ENCODE results near the gene GPR37L1. TPM values are rescaled to one million over a fixed set of nuclear protein-coding genes. Genes with fewer than 3 reads are reported as not detected.

The GPR37L1 gene
- total and polyA plus RNA-seq, 10 of the 15 experiments (the other 5 are each of a cell fraction or from before 2014, with no cell fraction given), result under 0.01 to 0.08 (median 0.02) TPM; not detected in 5

GRCh38 chr1:202124142-202124541 lies 1.4 kb downstream of the GPR37L1 start:
- 63% methylated on average over 7 of the region's 7 CpGs for WGBS (ENCODE audit: insufficient coverage, insufficient replicate concordance, low lambda C conversion rate, missing lambda C conversion rate)
- intact Hi-C loops (cut with micrococcal nuclease; ENCODE audit: unreplicated experiment), result no loop called here
- Histone ChIP-seq H3K27ac (ENCODE audit: control insufficient read depth, insufficient read depth) (no peak overlapping the region), H3K4me3 (no peak overlapping the region), H3K4me1 (ENCODE audit: control insufficient read depth, insufficient read depth, low read length) (no peaks in the 10 kb centered on the region), H4K20me1 (ENCODE audit: control insufficient read depth, insufficient read depth) (no peaks in the 10 kb centered on the region), H3K4me2 (ENCODE audit: control insufficient read depth, insufficient read depth) (no peak overlapping the region), H3K9me3 (replicated peaks; ENCODE audit: control insufficient read depth, insufficient read depth, low read length) (no peaks in the 10 kb centered on the region), H3K9ac (ENCODE audit: control insufficient read depth, insufficient read depth, low read length) (no peak overlapping the region), H3K36me3 (ENCODE audit: control insufficient read depth in 2 of 2, insufficient read depth in 2 of 2, low read length in 1 of 2) (no peaks in the 10 kb centered on the region), H3K27me3 (replicated peaks in 1 of 2; ENCODE audit: control insufficient read depth in 2 of 2, insufficient read depth in 2 of 2, low read length in 1 of 2) (peaks cover 0 to 2% of the 10 kb centered on the region in 2 experiments), H3K79me2 (ENCODE audit: control insufficient read depth, insufficient read depth, low read length) (no peaks in the 10 kb centered on the region), H2AFZ (ENCODE audit: control insufficient read depth, low read depth, low read length) (no peak overlapping the region)
- POLR2A ChIA-PET, result no interaction called here
- FAIRE-seq, result no peak
- BruUV-seq (replicated peaks), result no TSS peak
- RAD21 ChIA-PET (ENCODE audit: unreplicated experiment), result interaction anchor here (0.6 kb wide), 1 partner anchor 476 kb away, joined by 3 read pairs; no protein-coding TSS in a partner anchor
- SMC1A ChIA-PET (ENCODE audit: uncharacterized antibody, unreplicated experiment), result interaction anchor here (1.3 kb wide), 1 partner anchor 124 kb away, joined by 3 read pairs; no protein-coding TSS in a partner anchor
- no peak for DNase-seq (ENCODE audit: low read depth, low spot score)
- CTCF ChIA-PET, result interaction anchor here (1.3 to 9.3 kb wide), 3 partner anchors 10 to 125 kb away, joined by 3 to 119 read pairs (median 29); no protein-coding TSS in a partner anchor
- in situ Hi-C loops (cut with MboI), result loop anchor here (5.0 kb wide), 2 partner anchors 112 to 232 kb away; partner anchors contain the start of gene ELF3
- ATAC-seq, result no peak
- no peak for TF ChIP-seq SRF (IDR thresholded peaks at IDR 0.05; ENCODE audit: low read depth in 2 of 2, low read length in 2 of 2)
- TF ChIP-seq SMAD1 (IDR thresholded peaks at IDR 0.05; ENCODE audit: low read depth, partially characterized antibody), result no peak
- no peak for TF ChIP-seq TCF7 (IDR thresholded peaks at IDR 0.05; ENCODE audit: borderline replicate concordance)
- TF ChIP-seq REST (IDR thresholded peaks at IDR 0.05; ENCODE audit: low read depth, low read length), result no peak
- TF ChIP-seq MXI1 (IDR thresholded peaks at IDR 0.05; ENCODE audit: low read depth, low read length), result no peak
- TF ChIP-seq ETV6 (conservative IDR thresholded peaks at IDR 0.05 in 1 of 2, IDR thresholded peaks at IDR 0.05 in 1 of 2; ENCODE audit: borderline replicate concordance in 1 of 2, low read depth in 1 of 2), result no peak
- TF ChIP-seq BCL3 (IDR thresholded peaks at IDR 0.05; ENCODE audit: borderline replicate concordance, insufficient read depth, low read depth, low read length, poor library complexity, severe bottlenecking), result no peak
- TF ChIP-seq MAX (IDR thresholded peaks at IDR 0.05; ENCODE audit: low read depth, low read length), result no peak
- TF ChIP-seq TBL1XR1 (IDR thresholded peaks at IDR 0.05; ENCODE audit: low read depth, low read length), result no peak
- TF ChIP-seq SREBF2 (IDR thresholded peaks at IDR 0.05; ENCODE audit: low read length), result no peak
- TF ChIP-seq LARP7 (IDR thresholded peaks at IDR 0.05), result no peak
- TF ChIP-seq MEF2A (IDR thresholded peaks at IDR 0.05; ENCODE audit: insufficient read depth, low read depth, low read length), result no peak
- no peak for TF ChIP-seq ZNF592 (IDR thresholded peaks at IDR 0.05)
- TF ChIP-seq SUZ12 (IDR thresholded peaks at IDR 0.05; ENCODE audit: unreplicated experiment), result no peak
- TF ChIP-seq SMC3 (IDR thresholded peaks at IDR 0.05; ENCODE audit: borderline replicate concordance, low read length), result no peak
